Measurements from ENCODE around the gene SLC8A1.

GRCh38 chr2:40456926-40457325 is 5.0 kb upstream of the SLC8A1 start:
- no peak for TF ChIP-seq MAX (IDR thresholded peaks at IDR 0.05; ENCODE audit: low read depth, low read length)
- no peak for TF ChIP-seq POLR2A (IDR thresholded peaks at IDR 0.05; ENCODE audit: low read depth, low read length)
- TF ChIP-seq NRF1 (conservative IDR thresholded peaks at IDR 0.05; ENCODE audit: low read depth, low read length) = no peak

All from GM12878 (cell line).